ENCODE data around the gene MFAP4.

MFAP4 gene

GRCh38 chr17:19386974-19387920, at the start of gene MFAP4:
Gene MFAP4, minus strand, starts transcription at chr17:19387190. Its CDS starts 35 bp downstream, at chr17:19387155.
- DNase-seq (ENCODE audit: low read depth in 1 of 2, low spot score in 1 of 2), result no peak

- DNase-seq (ENCODE audit: low read depth in 1 of 2, low spot score in 1 of 2), result no peak
Observed at GRCh38 chr17:19433727-19434340, 46.8 kb upstream of the MFAP4 start.

GRCh38 chr17:19433255-19433654, 46.3 kb upstream of the MFAP4 start:
- no peak for DNase-seq (ENCODE audit: low read depth in 1 of 2, low spot score in 1 of 2)

DNA sequence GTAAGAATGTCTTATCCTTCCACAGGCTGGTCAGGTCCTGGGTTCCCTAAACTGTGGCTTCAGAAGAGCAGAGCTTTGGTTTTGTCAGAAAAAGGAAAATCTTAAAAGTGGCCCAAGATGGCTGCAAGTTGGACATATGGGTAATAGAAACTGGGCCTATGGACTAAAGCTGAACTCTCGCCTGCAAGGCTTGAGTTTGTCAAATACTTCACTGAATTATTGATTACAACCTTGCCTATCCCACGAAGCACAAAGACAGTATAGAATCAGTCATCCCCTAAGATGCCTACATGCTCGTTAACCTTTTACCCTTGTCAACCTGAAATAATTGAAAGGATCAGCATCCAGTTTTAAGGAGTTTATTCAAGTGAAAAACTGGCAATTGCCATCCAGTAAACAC, 44.7 kb upstream of the MFAP4 start:
- DNase-seq (ENCODE audit: low read depth in 1 of 2, low spot score in 1 of 2), result no peak

DNA sequence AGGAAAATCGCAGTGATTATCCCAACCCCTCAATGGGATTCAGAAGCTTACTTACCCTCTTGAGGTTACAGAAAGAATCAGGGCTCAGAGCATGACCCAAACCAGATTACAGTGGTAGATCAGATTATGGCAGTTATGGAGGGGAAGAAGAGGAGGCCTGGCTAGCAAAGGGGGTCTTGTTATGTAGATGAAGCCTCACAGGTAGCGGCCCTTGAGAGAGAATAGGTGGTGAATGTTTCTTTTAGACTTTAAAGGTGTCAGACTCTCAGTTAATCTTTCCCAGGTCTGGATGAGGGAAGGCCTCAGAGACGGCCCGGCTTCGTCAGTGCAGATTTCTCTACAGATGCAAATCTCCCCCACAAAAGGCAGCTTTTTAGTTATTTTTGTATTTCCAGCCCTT, 39.6 kb upstream of the MFAP4 start:
- DNase-seq (ENCODE audit: low read depth in 1 of 2, low spot score in 1 of 2), result no peak

DNA sequence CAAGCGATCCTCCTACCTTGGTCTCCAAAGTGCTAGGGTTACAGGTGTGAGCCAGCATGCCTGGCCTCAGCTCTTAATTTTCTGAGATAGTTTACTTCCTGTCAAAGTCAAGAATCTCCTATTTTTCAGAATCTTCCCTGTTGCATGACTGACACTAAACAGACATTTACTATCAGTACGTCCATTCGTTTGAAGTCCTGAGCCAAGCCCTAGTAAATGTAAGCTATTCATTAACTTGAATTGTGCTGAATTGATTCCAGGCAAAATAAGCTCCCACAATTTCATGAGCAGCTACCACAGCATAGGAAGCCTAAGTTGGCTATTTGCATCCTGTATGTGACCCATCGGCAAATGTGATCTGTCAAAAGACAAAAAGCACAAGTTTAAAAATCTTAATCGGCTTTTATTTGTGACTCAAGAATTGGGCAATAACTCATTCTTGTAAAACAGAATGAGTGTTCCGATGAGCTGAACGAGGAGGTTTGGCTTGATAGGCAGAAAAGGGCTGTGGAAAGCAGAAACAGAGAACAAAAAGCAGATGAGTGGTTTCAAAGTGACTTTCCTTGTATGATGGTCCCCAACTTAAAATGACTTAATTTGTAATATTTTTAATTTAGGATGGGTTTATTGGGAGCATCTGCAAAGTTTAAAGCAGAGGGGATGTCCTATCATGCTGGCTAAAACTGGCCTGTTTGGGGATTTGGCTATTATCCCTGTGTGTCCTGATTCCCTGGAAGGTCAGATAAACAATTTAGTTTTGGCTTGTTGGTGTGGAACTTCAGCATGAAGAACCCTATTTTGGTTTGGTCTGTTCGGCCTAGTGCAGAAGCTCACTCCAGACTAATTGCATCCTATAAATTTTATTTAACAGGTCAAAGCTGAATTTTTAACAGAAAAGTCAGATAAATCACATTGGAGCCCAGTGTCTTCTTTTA, 38.2 kb upstream of the MFAP4 start:
- DNase-seq (ENCODE audit: low read depth in 1 of 2, low spot score in 1 of 2), result no peak

- DNase-seq (ENCODE audit: low read depth in 1 of 2, low spot score in 1 of 2), result no peak
Observed at GRCh38 chr17:19421926-19422325, 34.9 kb upstream of the MFAP4 start.

- DNase-seq (ENCODE audit: low read depth in 1 of 2, low spot score in 1 of 2), result no peak
Observed at GRCh38 chr17:19421219-19421618, 34.2 kb upstream of the MFAP4 start.

DNA sequence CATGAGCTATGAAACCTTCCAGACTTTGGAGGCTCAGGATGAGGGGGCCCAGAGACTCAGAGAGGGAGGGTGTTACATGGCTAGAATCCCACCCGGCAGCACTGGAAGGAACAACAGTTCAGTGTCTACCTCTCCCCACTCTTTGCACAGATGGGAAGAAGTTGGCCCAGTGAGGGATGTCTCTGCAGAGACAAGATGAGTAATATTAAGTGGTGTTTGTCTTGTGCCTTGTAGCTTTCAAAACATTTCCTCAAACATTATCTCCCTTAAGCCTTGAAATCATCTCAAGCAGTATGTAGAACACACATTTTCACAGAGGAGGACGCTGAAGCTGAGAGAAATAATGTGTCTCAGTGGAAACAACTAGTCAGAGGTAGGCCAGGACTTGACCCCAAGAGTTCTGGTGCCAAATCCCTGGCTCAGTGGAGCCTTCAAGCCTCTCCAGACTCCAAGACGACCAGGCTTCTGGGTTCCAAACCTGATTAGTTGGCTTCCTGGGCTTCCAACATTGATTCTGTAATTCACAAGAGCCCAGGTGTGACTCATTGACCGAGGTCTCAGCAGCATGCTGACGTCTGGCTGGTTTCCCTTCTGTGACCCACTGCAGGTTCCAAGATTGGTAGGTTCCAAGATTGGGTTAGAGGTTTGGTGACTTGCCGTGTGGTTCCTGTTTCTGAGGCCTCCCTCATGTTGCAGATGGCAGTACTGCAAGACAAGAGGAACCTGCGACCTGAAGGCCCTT, 31.4 kb upstream of the MFAP4 start:
- DNase-seq (ENCODE audit: low read depth in 1 of 2, low spot score in 1 of 2), result no peak

DNA sequence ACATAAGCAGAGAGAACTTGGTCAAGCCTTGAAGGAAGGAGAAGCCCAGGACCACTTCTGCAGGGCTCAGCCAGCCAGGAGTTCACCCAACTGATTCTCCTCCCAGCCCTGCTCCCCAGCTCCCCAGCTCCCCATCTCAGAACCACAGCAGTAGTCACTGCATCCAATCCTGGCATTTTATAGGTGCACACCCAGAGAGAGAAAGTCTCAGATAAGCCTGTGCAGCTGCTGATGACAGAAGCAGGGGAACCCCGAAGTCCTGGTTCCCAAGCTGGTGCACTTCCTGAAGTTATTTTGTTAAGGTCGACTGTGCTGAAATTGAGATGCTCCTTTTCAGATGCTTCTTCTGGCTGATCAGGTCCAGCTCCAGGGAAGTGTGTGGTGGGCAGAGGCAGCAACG, 30.6 kb upstream of the MFAP4 start:
- DNase-seq (ENCODE audit: low read depth in 1 of 2, low spot score in 1 of 2), result no peak

- no peak for DNase-seq (ENCODE audit: low read depth in 1 of 2, low spot score in 1 of 2)
Observed at GRCh38 chr17:19415806-19416775, 29.1 kb upstream of the MFAP4 start.

- no peak for DNase-seq (ENCODE audit: low read depth in 1 of 2, low spot score in 1 of 2)
Observed at GRCh38 chr17:19415311-19415710, 28.3 kb upstream of the MFAP4 start.

GRCh38 chr17:19414396-19415280, 27.6 kb upstream of the MFAP4 start:
- DNase-seq (ENCODE audit: low read depth in 1 of 2, low spot score in 1 of 2), result no peak

- no peak for DNase-seq (ENCODE audit: low read depth in 1 of 2, low spot score in 1 of 2)
Observed at GRCh38 chr17:19413761-19414160, 26.8 kb upstream of the MFAP4 start.

DNA sequence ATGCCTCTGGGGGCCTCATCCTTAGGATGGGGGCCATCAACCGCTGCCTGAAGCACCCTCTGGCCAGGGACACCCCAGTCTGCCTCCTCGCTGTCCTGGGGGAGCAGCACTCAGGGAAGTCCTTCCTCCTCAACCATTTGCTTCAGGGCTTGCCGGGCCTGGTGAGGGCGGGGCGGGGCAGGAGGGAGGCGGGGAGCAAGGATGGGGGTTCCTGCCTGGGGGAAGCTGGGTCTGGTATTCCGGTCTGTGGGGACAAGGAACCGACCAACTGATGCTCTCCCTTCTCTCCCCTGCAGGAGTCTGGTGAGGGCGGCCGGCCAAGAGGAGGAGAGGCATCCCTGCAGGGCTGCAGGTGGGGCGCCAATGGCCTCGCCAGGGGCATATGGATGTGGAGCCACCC, 26.0 kb upstream of the MFAP4 start:
- no peak for DNase-seq (ENCODE audit: low read depth in 1 of 2, low spot score in 1 of 2)

- DNase-seq (ENCODE audit: low read depth in 1 of 2, low spot score in 1 of 2), result no peak
Observed at GRCh38 chr17:19412510-19412909, 25.5 kb upstream of the MFAP4 start.

DNA sequence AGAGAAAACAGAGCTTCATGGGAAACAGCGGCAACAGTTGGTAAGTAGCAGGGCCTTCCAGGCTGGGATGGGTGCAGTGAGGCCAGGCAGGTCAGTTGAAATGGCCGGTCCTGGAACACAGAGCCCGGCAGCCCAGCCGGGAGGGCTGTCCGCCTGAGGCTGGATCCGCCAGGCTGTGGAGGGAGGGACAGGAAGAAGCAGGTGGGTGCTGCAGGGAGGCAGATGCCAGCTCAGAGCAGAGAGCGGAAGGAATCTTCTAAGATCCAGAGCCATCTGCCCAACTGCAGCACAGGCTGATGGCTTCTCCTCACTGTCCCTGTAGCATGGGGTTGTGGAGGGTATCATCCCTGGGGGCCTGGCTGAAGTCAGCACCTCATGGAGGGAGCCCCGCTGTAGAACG, 24.6 kb upstream of the MFAP4 start:
- DNase-seq (ENCODE audit: low read depth in 1 of 2, low spot score in 1 of 2), result no peak

DNA sequence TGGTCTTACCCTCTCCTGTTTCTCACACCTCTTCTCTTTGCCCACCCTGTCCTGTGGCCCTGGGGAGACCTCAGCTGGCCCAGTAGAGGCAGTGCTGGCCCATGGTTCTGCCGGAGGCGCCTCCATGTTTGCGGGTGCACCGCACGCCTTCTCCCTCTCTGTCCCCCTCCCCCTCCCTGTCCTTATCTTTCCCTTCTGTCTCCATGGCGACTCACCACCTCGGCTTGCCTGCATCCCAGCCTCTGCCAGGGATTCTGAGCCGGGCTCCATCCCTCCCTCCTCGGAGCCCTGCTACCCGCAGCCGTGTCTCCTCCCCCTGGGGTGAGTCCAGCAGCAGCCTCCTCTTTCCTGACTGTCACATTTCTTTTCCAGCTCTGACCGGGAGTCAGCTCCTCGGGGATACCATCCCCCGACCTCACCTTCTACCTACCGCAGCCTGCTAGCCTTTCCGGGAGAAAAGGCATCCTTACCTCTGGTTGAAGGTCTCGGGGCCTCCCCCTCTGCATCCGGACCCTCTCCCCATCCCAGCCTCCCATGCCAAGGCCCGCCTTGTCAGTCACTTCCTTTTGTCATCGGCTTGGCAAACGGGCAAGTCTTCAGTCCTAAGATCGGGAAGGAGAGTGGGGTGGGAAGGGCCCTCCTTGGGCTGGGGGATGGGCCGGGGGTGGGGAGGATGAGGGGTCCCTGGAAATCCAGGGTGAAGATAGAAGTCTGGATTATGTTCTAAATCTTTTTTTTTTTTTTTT, 24.1 kb upstream of the MFAP4 start, which contains the start of gene RNF112:
RNF112 (plus strand) TSS at position 358 of the 746 bp plus-strand sequence; CDS start at position 535, 177 bp downstream.
- DNase-seq (ENCODE audit: low read depth in 1 of 2, low spot score in 1 of 2), result no peak

Data from stimulated activated CD4-positive, alpha-beta T cell treated with anti-CD3 and anti-CD28 coated beads, Interleukin-15, amount 100 ng/mL, for 1 hour (primary cell).